Pancreas (tissue), 10 donors: ENCODE results near the gene SEPTIN10. TPM values are rescaled to one million over a fixed set of nuclear protein-coding genes. Genes with fewer than 3 reads are reported as not detected.

Source experiments
- ATAC-seq, 4 donors: fragments of 200-7000 bp; cut with Tn5 transposase; one replicate each; pipeline versions ENCODE4 v1.8.0 to v1.9.1; 2020; ENCODE audit warnings: mild to moderate bottlenecking in 4 of 4, moderate library complexity in 4 of 4
- DNase-seq, 6 donors: peaks; one replicate each; pipeline ENCODE4 v3.0.0-alpha.2; 2020
- FAIRE-seq: peaks from 2 replicates; lab custom pipeline; 2012; peaks lifted over from hg19 to GRCh38; lab: Jason Lieb, UNC
- H3K27ac ChIP-seq, 4 donors: fragments of 200-600 bp; sonication (generic); 1 replicate in 3 of 4; 2 replicates in 1 of 4; pipeline versions ENCODE4 v1.5.0 to v1.8.0; 2020
- H3K27me3 ChIP-seq, 4 donors: fragments of 200-600 bp; one replicate each; pipeline ENCODE4 v1.8.0; 2021
- H3K36me3 ChIP-seq, 3 donors: fragments of 200-600 bp; sonication (generic) in 1 of 3; one replicate each; pipeline versions ENCODE4 v1.5.0 to v1.8.0; 2020 to 2021
- H3K4me1 ChIP-seq, 3 donors: fragments of 200-600 bp; one replicate each; pipeline ENCODE4 v1.8.0; 2021
- H3K4me3 ChIP-seq, 4 donors: fragments of 200-600 bp; sonication (generic) in 2 of 4; one replicate each; pipeline versions ENCODE4 v1.5.0 to v1.8.0; 2020 to 2021
- H3K9me3 ChIP-seq, 4 donors: fragments of 200-600 bp; one replicate each; pipeline ENCODE4 v1.8.0; 2021
- CTCF ChIP-seq, 4 donors: fragments of 200-600 bp; sonication (generic) in 3 of 4; IDR thresholded peaks; one replicate each; pipeline versions ENCODE4 v1.5.0 to v1.8.0; 2021; ENCODE audit warnings: antibody characterized with exemption in 4 of 4
- WGBS, 2 donors: extraction: QIAGEN DNeasy Blood & Tissue Kit; methylation state at CpG; one replicate each; pipeline ENCODE4 v1.1.7; 2013; 5-methylcytosine and 5-hydroxymethylcytosine counted together
- intact Hi-C, 3 donors: fragments of 100-400 bp; cut with DNase I; formaldehyde crosslinking; loops; one replicate each; pipeline versions ENCODE4 v1.11.1 to v1.14.2; 2022
- polyA plus RNA-seq, 2 donors: library from polyadenylated mRNA; stranded (reverse); fragments of 200-250 nt; gene quantifications; one replicate each; pipeline ENCODE4 v1.2.3, GENCODE V29; 2013
- total RNA-seq, 6 donors: library from RNA; stranded (reverse); fragmentation: NEBNext Ultra II Directional in 4 of 6; extraction: Animal tissue kit (Norgen Biotek cat#: 25700) in 4 of 6; gene quantifications; one replicate each; pipeline versions ENCODE4 v1.2.1 to v1.2.4, GENCODE V29; 2021 to 2023
- donor health status: healthy with polysubstance abuse.
- donor health status: DM: no; HTN: no; CAD: no; lungs with moderate emphysema.
- donor health status: DM: no; HTN: no; CAD: no.
- donor health status: control.
- donor health status: control.
- donor health status: Bipolar disorder and iron deficiency.
- donor health status: DM: yes; HTN: yes; CAD: no.
- donor health status: DM: no; HTN: no; CAD: no.
- donor health status: DM: no; HTN: no; CAD: no.
- donor health status: DM: yes; HTN: yes; CAD: no.

SEPTIN10 gene
- total and polyA plus RNA-seq, 8 donors = 7.9 to 27.1 (median 16.2) TPM

- no peak for ATAC-seq
- TF ChIP-seq CTCF (IDR thresholded peaks at IDR 0.05) = no peak
- Histone ChIP-seq H3K4me3 (no peak overlapping the region), H3K4me1 (no peaks in the 10 kb centered on the region), H3K36me3 (no peaks in the 10 kb centered on the region), H3K9me3 (no peaks in the 10 kb centered on the region), H3K27me3 (no peaks in the 10 kb centered on the region), H3K27ac (no peak overlapping the region)
- DNase-seq = no peak
- no peak for FAIRE-seq
- WGBS, 2 donors = 72% methylated on average over 5 of the region's 5 CpGs
- intact Hi-C loops = loop anchor here in 1 of 3 donors (5.0 kb wide), 1 partner anchor 385 kb away; the partner anchor contains the start of gene SH3RF3
Observed at GRCh38 chr2:109512076-109512475, 101.7 kb downstream of the SEPTIN10 start.

GRCh38 chr2:109511168-109511567 is 102.6 kb downstream of the SEPTIN10 start:
- ATAC-seq (no peak), FAIRE-seq (no peak), DNase-seq (no peak)
- Histone ChIP-seq H3K27ac (no peak overlapping the region), H3K27me3 (no peaks in the 10 kb centered on the region), H3K4me1 (no peaks in the 10 kb centered on the region), H3K9me3 (no peaks in the 10 kb centered on the region), H3K4me3 (no peak overlapping the region), H3K36me3 (no peaks in the 10 kb centered on the region)
- intact Hi-C loops = loop anchor here in 1 of 3 donors (5.0 kb wide), 1 partner anchor 384 kb away; the partner anchor contains the start of gene SH3RF3
- 62 to 72% methylated on average over 3 of the region's 3 CpGs for WGBS, 2 donors
- TF ChIP-seq CTCF (IDR thresholded peaks at IDR 0.05) = no peak

GRCh38 chr2:109510136-109511028 is 103.4 kb downstream of the SEPTIN10 start:
- TF ChIP-seq CTCF (IDR thresholded peaks at IDR 0.05) = peak; percentile 79 to 86 (median 84)
- intact Hi-C loops = loop anchor here in 1 of 3 donors (5.0 kb wide), 1 partner anchor 383 kb away; the partner anchor contains the start of gene SH3RF3
- Histone ChIP-seq H3K4me3 (no peak overlapping the region), H3K27ac (no peak overlapping the region), H3K27me3 (no peaks in the 10 kb centered on the region), H3K36me3 (no peaks in the 10 kb centered on the region), H3K4me1 (no peaks in the 10 kb centered on the region), H3K9me3 (no peaks in the 10 kb centered on the region)
- FAIRE-seq (no peak), DNase-seq (peak; percentile 57 to 89 (median 77)), ATAC-seq (peak; percentile 72 to 91 (median 86))
- 41 to 44% methylated on average over 19 of the region's 19 CpGs for whole genome bisulfite sequencing, 2 donors

- FAIRE-seq (no peak), ATAC-seq (no peak), DNase-seq (no peak)
- intact Hi-C loops = loop anchor here in 1 of 3 donors (5.0 kb wide), 1 partner anchor 381 kb away; the partner anchor contains the start of gene SH3RF3
- TF ChIP-seq CTCF (IDR thresholded peaks at IDR 0.05) = no peak
- Histone ChIP-seq H3K27me3 (no peaks in the 10 kb centered on the region), H3K36me3 (no peaks in the 10 kb centered on the region), H3K27ac (no peak overlapping the region), H3K4me3 (no peak overlapping the region), H3K9me3 (no peaks in the 10 kb centered on the region), H3K4me1 (no peaks in the 10 kb centered on the region)
- 61 to 68% methylated on average over 8 of the region's 8 CpGs for WGBS, 2 donors
Observed at GRCh38 chr2:109508556-109508955, 105.2 kb downstream of the SEPTIN10 start.
